Skeletal muscle satellite cell (primary cell): Measurements from ENCODE around the gene TMEM17. TPM values are rescaled to one million over a fixed set of nuclear protein-coding genes. Genes with fewer than 3 reads are reported as not detected.
"Not testable (repeated sequence)": the region's sequence is repeated elsewhere in the genome, so short reads cannot be mapped to it uniquely, and the experiment has no call there.

Experiments used
- H3K27me3 ChIP-seq: 2 replicates; pipeline ENCODE4 v1.7.0; 2013; ENCODE audit warnings: low read length; ENCODE audit not compliant: control insufficient read depth, insufficient read depth
- H3K36me3 ChIP-seq: 2 replicates; pipeline ENCODE4 v1.7.0; 2013; ENCODE audit warnings: mild to moderate bottlenecking, control low read depth, low read length; ENCODE audit not compliant: insufficient read depth
- H3K4me1 ChIP-seq: 2 replicates; pipeline ENCODE4 v1.7.0; 2013; ENCODE audit warnings: low read length; ENCODE audit not compliant: control insufficient read depth, insufficient read depth
- H3K4me2 ChIP-seq: 2 replicates; pipeline ENCODE4 v1.7.0; 2013; ENCODE audit warnings: mild to moderate bottlenecking, low read length
- H3K4me3 ChIP-seq: 2 replicates; pipeline ENCODE4 v1.7.0; 2013; ENCODE audit warnings: low read length
- H3K9ac ChIP-seq: 2 replicates; pipeline ENCODE4 v1.7.0; 2013; ENCODE audit warnings: mild to moderate bottlenecking, low read depth, low read length, moderate library complexity
- H3K9me3 ChIP-seq: replicated peaks from 2 replicates; pipeline ENCODE4 v1.7.0; 2013; ENCODE audit warnings: mild to moderate bottlenecking, control low read depth, low read length
- total RNA-seq: library from RNA; depleted of rRNA; stranded (reverse); fragments of >200 nt; gene quantifications from 2 replicates; pipeline ENCODE4 v1.2.3, GENCODE V29; 2012; rRNA removed

Gene TMEM17
- 1.3 and 1.7 TPM in 2 replicates for total RNA-seq

DNA sequence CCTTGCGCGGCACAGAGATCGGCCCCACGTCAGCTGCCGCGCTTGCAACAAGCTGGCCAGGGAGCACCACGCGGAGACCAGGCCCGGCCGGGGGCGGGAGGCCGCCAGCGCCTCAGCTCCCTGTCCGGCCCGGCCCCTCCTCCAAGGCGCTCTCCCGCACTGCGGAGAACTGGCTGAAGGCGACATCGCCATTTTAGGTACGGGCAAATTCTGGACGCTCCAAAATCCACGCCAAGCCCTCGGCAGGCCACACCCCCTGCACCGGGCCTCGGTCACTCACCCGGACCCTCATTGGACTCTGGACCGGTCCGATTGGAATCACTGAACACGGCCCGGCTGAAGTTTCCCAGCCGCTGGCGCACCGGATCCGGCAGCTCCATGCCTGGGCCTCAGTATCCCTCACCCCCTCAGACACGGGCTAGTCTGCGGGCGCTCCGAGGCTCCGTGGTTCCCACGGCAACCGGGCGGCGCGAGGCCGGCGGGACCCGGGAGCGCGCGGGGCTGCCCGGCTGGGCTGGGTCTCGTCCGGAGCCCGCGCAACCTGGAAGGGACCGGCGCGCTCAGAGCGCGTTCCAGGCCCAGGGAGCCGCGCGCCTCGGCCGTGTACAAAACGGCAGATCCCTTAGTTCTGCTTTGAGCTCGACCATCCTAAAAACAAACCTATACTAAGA, at the start of gene TMEM17:
TSS of gene TMEM17 (minus strand) at position 446 of the 671 bp plus-strand sequence. CDS start at position 380, 66 bp downstream.
- peaks cover 19% of the 10 kb centered on the region for H3K4me1 ChIP-seq
- peak within 1 kb of the TSS; percentile 80 for H3K9ac ChIP-seq
- no peaks in the 10 kb centered on the region for H3K36me3 ChIP-seq
- no peaks in the 10 kb centered on the region for H3K9me3 ChIP-seq
- peak within 1 kb of the TSS; percentile 78 for H3K4me3 ChIP-seq
- peak within 1 kb of the TSS; percentile 95 for H3K4me2 ChIP-seq
- no peaks in the 10 kb centered on the region for H3K27me3 ChIP-seq

DNA sequence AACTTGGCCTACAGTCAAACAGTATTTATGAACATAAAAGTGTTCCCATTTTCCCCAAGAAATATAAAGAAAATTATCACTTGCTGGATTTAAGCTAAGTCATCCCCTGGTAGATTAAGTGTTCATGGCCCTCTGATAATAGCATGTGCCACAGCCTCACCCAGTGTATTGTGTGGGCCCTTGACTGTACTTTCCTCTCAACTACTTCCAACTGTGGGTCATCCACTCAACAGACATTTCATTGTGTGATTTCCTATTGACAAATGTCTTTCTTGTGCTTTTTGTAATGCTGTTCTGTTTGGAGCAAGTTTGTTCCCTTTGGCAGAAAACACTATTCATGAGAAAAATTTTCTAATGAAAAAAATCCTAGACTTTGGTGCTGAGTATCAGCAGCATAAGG, 48.4 kb upstream of the TMEM17 start:
- no peak overlapping the region for H3K4me2 ChIP-seq
- no peaks in the 10 kb centered on the region for H3K9me3 ChIP-seq
- H3K9ac ChIP-seq = no peak overlapping the region
- H3K4me3 ChIP-seq = no peak overlapping the region
- no peaks in the 10 kb centered on the region for H3K27me3 ChIP-seq
- peaks cover 4% of the 10 kb centered on the region for H3K4me1 ChIP-seq
- H3K36me3 ChIP-seq = no peaks in the 10 kb centered on the region

DNA sequence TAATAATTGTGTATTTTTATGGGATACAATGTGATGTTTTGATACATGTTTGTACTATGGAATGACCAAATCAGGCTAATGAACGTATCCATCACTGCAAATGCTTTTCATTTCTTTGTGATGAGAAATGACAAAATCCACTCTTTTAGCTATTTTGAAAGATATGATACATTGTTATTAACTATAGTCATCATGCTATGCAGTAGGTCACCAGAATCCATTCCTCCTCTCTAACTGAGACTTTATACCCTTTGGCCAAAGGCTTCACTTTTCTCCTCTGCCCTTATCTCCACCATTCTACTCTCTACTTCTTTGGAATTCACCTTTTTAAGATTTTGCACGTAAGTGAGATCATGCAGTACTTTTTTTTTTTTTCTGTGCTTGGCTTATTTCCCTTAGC, 44.5 kb upstream of the TMEM17 start:
- no peak overlapping the region for H3K4me2 ChIP-seq
- H3K36me3 ChIP-seq = no peaks in the 10 kb centered on the region
- no peaks in the 10 kb centered on the region for H3K27me3 ChIP-seq
- no peak overlapping the region for H3K9ac ChIP-seq
- no peak overlapping the region for H3K4me3 ChIP-seq
- H3K9me3 ChIP-seq = no peaks in the 10 kb centered on the region
- H3K4me1 ChIP-seq = peaks cover 4% of the 10 kb centered on the region

GRCh38 chr2:62547854-62548253, 41.9 kb upstream of the TMEM17 start:
- peaks cover 4% of the 10 kb centered on the region for H3K4me1 ChIP-seq
- no peaks in the 10 kb centered on the region for H3K9me3 ChIP-seq
- H3K36me3 ChIP-seq = no peaks in the 10 kb centered on the region
- H3K9ac ChIP-seq = no peak overlapping the region
- H3K4me2 ChIP-seq = no peak overlapping the region
- H3K4me3 ChIP-seq = no peak overlapping the region
- no peaks in the 10 kb centered on the region for H3K27me3 ChIP-seq

GRCh38 chr2:62545261-62545660, 39.3 kb upstream of the TMEM17 start:
- H3K36me3 ChIP-seq = no peaks in the 10 kb centered on the region

GRCh38 chr2:62540408-62541168, 34.6 kb upstream of the TMEM17 start:
- H3K4me3 ChIP-seq = no peak overlapping the region

More at GRCh38 chr2:62545261-62545660, 39.3 kb upstream of the TMEM17 start:
- Histone ChIP-seq H3K4me3 (no peak overlapping the region), H3K9ac (no peak overlapping the region), H3K9me3 (no peaks in the 10 kb centered on the region), H3K27me3 (no peaks in the 10 kb centered on the region), H3K4me1 (peaks cover under 1% of the 10 kb centered on the region), H3K4me2 (no peak overlapping the region)

DNA sequence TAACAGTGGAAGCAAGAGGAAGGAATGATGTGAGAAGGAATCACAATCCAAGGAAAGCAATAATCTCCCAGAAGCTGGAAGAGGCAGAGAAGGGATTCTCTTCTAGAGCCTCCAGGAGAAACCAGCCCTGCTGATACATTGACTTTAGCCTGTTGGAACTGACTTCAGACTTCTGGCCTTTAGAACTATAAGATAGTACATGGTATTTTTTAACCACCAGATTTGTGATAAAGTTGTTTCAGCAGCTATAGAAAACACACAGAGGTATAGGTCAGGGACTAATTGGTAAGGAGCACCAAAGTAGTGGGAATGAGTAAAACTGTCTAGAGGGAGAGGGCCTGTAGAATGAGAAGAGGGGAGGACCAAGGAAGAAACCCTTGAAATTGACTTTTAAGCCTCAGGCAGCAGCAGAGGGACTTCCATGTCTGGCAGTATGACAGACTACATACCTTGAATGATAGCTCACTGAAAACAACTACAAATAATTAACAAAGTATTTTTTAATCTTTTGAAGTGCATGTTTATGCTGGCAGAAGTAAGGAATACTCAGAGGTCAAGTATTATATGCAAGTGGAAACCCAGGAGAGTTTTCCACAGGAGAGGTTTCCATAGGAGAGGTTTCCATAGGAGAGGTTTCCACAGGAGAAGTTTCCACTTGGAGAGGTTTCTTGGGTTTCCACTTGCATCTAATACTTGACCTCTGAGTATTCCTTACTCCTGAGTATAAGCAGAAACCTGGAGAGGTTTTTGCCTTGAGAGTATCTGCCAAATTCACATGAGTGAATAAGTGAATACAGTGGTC, 33.8 kb upstream of the TMEM17 start:
- Histone ChIP-seq H3K4me3 (no peak overlapping the region), H3K4me2 (no peak overlapping the region), H3K27me3 (no peaks in the 10 kb centered on the region), H3K4me1 (no peaks in the 10 kb centered on the region), H3K36me3 (no peaks in the 10 kb centered on the region), H3K9ac (no peak overlapping the region), H3K9me3 (no peaks in the 10 kb centered on the region)

More at GRCh38 chr2:62540408-62541168, 34.6 kb upstream of the TMEM17 start:
- no peaks in the 10 kb centered on the region for H3K36me3 ChIP-seq
- H3K4me2 ChIP-seq = no peak overlapping the region
- H3K9me3 ChIP-seq = no peaks in the 10 kb centered on the region
- H3K4me1 ChIP-seq = no peaks in the 10 kb centered on the region
- H3K27me3 ChIP-seq = no peaks in the 10 kb centered on the region
- no peak overlapping the region for H3K9ac ChIP-seq

DNA sequence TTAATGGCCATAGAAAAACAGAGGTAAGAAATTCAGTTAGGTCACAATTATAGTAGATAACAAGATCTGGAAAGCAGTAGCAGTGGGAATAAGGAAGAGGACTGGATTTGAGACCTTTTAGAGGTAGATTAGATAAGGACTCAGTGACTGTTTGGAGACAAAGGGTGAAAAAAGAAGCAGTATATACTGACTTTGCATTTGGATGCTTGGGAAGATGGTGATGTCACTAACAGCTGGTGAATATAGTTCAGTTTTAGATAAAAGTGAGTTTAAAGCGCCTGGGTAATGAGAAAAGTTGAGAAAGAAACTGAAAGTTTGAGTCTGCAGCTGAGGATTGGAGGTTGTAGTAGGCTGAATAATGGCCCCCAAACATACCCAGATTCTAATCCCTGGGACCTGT, 32.8 kb upstream of the TMEM17 start:
- Histone ChIP-seq H3K27me3 (no peaks in the 10 kb centered on the region), H3K4me2 (no peak overlapping the region), H3K4me1 (no peaks in the 10 kb centered on the region), H3K36me3 (no peaks in the 10 kb centered on the region), H3K9ac (no peak overlapping the region), H3K9me3 (no peaks in the 10 kb centered on the region), H3K4me3 (no peak overlapping the region)

GRCh38 chr2:62537814-62538213, 31.8 kb upstream of the TMEM17 start:
- Histone ChIP-seq H3K4me1 (no peaks in the 10 kb centered on the region), H3K4me2 (no peak overlapping the region), H3K27me3 (no peaks in the 10 kb centered on the region), H3K36me3 (no peaks in the 10 kb centered on the region), H3K9ac (no peak overlapping the region), H3K4me3 (no peak overlapping the region), H3K9me3 (no peaks in the 10 kb centered on the region)

DNA sequence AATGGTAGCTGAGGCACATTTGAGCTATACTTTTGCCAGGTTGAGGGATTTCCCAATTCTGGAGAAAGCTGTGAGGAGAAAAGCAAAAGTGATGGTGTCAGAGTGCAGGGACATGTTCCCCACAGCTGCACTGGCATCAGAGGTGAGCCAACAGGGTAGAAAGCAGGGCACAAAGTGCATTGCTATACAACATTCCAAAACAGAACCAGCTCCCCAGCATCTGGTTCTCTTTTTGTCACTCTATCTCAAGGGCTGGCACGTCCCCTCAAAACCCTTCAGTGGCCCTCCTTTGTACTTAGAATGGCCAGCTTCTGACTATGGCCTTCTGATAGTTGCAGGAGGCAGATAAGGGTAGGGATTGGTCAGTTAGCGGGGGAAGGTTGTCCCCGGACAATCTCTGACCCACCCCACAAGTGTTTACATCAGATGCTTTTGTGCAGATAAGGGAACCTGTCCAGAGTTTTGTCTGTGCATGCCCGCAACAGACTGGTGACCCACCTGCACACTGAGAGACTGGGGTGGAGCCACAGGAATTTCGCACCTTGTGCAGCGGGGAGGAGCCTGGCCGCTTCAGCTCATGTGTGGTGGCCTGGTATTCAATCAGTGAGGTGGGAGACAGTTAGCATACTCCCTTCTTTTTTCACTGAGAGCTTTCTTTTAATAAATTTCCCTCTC, 31.0 kb upstream of the TMEM17 start:
- no peak overlapping the region for H3K4me3 ChIP-seq
- no peaks in the 10 kb centered on the region for H3K27me3 ChIP-seq
- no peaks in the 10 kb centered on the region for H3K4me1 ChIP-seq
- no peaks in the 10 kb centered on the region for H3K9me3 ChIP-seq
- no peak overlapping the region for H3K9ac ChIP-seq
- no peak overlapping the region for H3K4me2 ChIP-seq
- H3K36me3 ChIP-seq = no peaks in the 10 kb centered on the region

DNA sequence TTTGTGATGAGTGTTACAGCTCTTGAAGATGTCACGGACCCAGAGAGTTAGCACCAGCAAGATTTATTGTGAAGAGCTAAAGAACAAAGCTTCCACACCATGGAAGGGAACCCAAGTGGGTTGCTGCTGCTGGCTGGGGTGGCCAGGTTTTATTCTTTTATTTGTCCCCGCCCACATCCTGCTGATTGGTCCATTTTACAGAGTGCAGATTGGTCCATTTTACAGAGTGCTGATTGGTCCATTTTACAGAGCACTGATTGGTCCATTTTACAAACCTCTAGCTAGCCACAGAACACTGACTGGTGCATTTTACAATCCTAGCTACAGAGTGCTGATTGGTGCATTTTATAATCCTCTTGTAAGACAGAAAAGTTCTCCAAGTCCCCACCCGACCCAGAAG, 29.5 kb upstream of the TMEM17 start:
- H3K27me3 ChIP-seq = not testable (repeated sequence)

More for the DNA sequence above, 29.5 kb upstream of the TMEM17 start:
- not testable (repeated sequence) for H3K4me2 ChIP-seq, H3K4me1 ChIP-seq, H3K9ac ChIP-seq, H3K4me3 ChIP-seq, H3K9me3 ChIP-seq, H3K36me3 ChIP-seq
